Muscle layer of colon (tissue), 2 donors: ENCODE results near the gene KIDINS220.

Experiments
- H3K27ac ChIP-seq: one replicate; pipeline ENCODE4 v1.7.0; 2013; ENCODE audit warnings: low read depth, mild to moderate bottlenecking, low read length, moderate library complexity
- H3K27me3 ChIP-seq, 2 donors: one replicate each; pipeline ENCODE4 v1.7.0; 2013; ENCODE audit warnings: low read length in 2 of 2, mild to moderate bottlenecking in 2 of 2; ENCODE audit not compliant: insufficient read depth in 2 of 2, control insufficient read depth in 1 of 2
- H3K36me3 ChIP-seq: one replicate; pipeline ENCODE4 v1.7.0; 2013; ENCODE audit warnings: mild to moderate bottlenecking, low read length; ENCODE audit not compliant: insufficient read depth
- H3K4me1 ChIP-seq: one replicate; pipeline ENCODE4 v1.7.0; 2013; ENCODE audit warnings: mild to moderate bottlenecking, low read length; ENCODE audit not compliant: insufficient read depth
- H3K4me3 ChIP-seq, 2 donors: one replicate each; pipeline ENCODE4 v1.7.0; 2013; ENCODE audit warnings: low read length in 2 of 2, low read depth in 1 of 2, mild to moderate bottlenecking in 1 of 2, moderate library complexity in 1 of 2
- H3K9ac ChIP-seq: one replicate; pipeline ENCODE4 v1.7.0; 2013; ENCODE audit warnings: low read length
- H3K9me3 ChIP-seq: one replicate; pipeline ENCODE4 v1.7.0; 2013; ENCODE audit warnings: mild to moderate bottlenecking, low read length
- donor health status: abdominal sarcoma.
- donor health status: Adenocarcinoma of cecum.

KIDINS220 gene

GRCh38 chr2:8836971-8837794, at the start of gene KIDINS220:
KIDINS220 (minus strand) TSS chr2:8837613; CDS start chr2:8827093, 10,520 bp downstream.
- Histone ChIP-seq H3K4me1 (peaks cover 31% of the 10 kb centered on the region), H3K4me3 (peak within 1 kb of the TSS; percentile 71 to 79), H3K36me3 (no peaks in the 10 kb centered on the region), H3K9me3 (no peaks in the 10 kb centered on the region), H3K27me3 (no peaks in the 10 kb centered on the region), H3K27ac (peak within 1 kb of the TSS; percentile 79), H3K9ac (peak within 1 kb of the TSS; percentile 44)

- H3K27ac ChIP-seq = no peak overlapping the region
- H3K9me3 ChIP-seq = no peaks in the 10 kb centered on the region
- no peaks in the 10 kb centered on the region for H3K4me1 ChIP-seq
- no peak overlapping the region for H3K9ac ChIP-seq
- no peaks in the 10 kb centered on the region for H3K27me3 ChIP-seq
- H3K36me3 ChIP-seq = no peaks in the 10 kb centered on the region
- H3K4me3 ChIP-seq = no peak overlapping the region
These were observed 49.5 kb upstream of the KIDINS220 start for GRCh38 chr2:8886876-8887275.

GRCh38 chr2:8886202-8886518, 48.7 kb upstream of the KIDINS220 start:
- no peak overlapping the region for H3K9ac ChIP-seq
- H3K27ac ChIP-seq = no peak overlapping the region
- no peaks in the 10 kb centered on the region for H3K36me3 ChIP-seq
- H3K4me3 ChIP-seq = no peak overlapping the region
- H3K4me1 ChIP-seq = no peaks in the 10 kb centered on the region
- no peaks in the 10 kb centered on the region for H3K9me3 ChIP-seq
- H3K27me3 ChIP-seq = no peaks in the 10 kb centered on the region

- no peaks in the 10 kb centered on the region for H3K27me3 ChIP-seq
- no peaks in the 10 kb centered on the region for H3K36me3 ChIP-seq
- no peak overlapping the region for H3K4me3 ChIP-seq
- no peak overlapping the region for H3K9ac ChIP-seq
- H3K9me3 ChIP-seq = no peaks in the 10 kb centered on the region
- H3K27ac ChIP-seq = no peak overlapping the region
- H3K4me1 ChIP-seq = no peaks in the 10 kb centered on the region
These were observed 48.2 kb upstream of the KIDINS220 start for GRCh38 chr2:8885449-8886201.

GRCh38 chr2:8884812-8885211, 47.4 kb upstream of the KIDINS220 start:
- no peak overlapping the region for H3K27ac ChIP-seq
- no peaks in the 10 kb centered on the region for H3K36me3 ChIP-seq
- no peak overlapping the region for H3K9ac ChIP-seq
- H3K4me3 ChIP-seq = no peak overlapping the region
- no peaks in the 10 kb centered on the region for H3K4me1 ChIP-seq
- H3K27me3 ChIP-seq = no peaks in the 10 kb centered on the region
- no peaks in the 10 kb centered on the region for H3K9me3 ChIP-seq

GRCh38 chr2:8882094-8882493, 44.7 kb upstream of the KIDINS220 start:
- Histone ChIP-seq H3K4me1 (no peaks in the 10 kb centered on the region), H3K9ac (no peak overlapping the region), H3K9me3 (no peaks in the 10 kb centered on the region), H3K27me3 (no peaks in the 10 kb centered on the region), H3K4me3 (no peak overlapping the region), H3K36me3 (no peaks in the 10 kb centered on the region), H3K27ac (no peak overlapping the region)

GRCh38 chr2:8877894-8878293, 40.5 kb upstream of the KIDINS220 start:
- H3K4me1 ChIP-seq = no peaks in the 10 kb centered on the region
- H3K27ac ChIP-seq = no peak overlapping the region
- H3K9ac ChIP-seq = no peak overlapping the region
- no peaks in the 10 kb centered on the region for H3K27me3 ChIP-seq
- H3K4me3 ChIP-seq = no peak overlapping the region
- H3K36me3 ChIP-seq = no peaks in the 10 kb centered on the region
- H3K9me3 ChIP-seq = no peaks in the 10 kb centered on the region

- Histone ChIP-seq H3K27me3 (no peaks in the 10 kb centered on the region), H3K9ac (no peak overlapping the region), H3K36me3 (no peaks in the 10 kb centered on the region), H3K9me3 (no peaks in the 10 kb centered on the region), H3K27ac (no peak overlapping the region), H3K4me3 (no peak overlapping the region), H3K4me1 (no peaks in the 10 kb centered on the region)
These were observed 39.9 kb upstream of the KIDINS220 start for GRCh38 chr2:8877332-8877731.

- H3K27ac ChIP-seq = no peak overlapping the region
- H3K36me3 ChIP-seq = no peaks in the 10 kb centered on the region
- H3K4me3 ChIP-seq = no peak overlapping the region
- H3K9ac ChIP-seq = no peak overlapping the region
- H3K9me3 ChIP-seq = no peaks in the 10 kb centered on the region
- H3K27me3 ChIP-seq = no peaks in the 10 kb centered on the region
- no peaks in the 10 kb centered on the region for H3K4me1 ChIP-seq
These were observed 39.2 kb upstream of the KIDINS220 start for GRCh38 chr2:8876628-8877027.

- H3K27me3 ChIP-seq = no peaks in the 10 kb centered on the region
- H3K36me3 ChIP-seq = no peaks in the 10 kb centered on the region
- no peaks in the 10 kb centered on the region for H3K4me1 ChIP-seq
- no peak overlapping the region for H3K4me3 ChIP-seq
- no peaks in the 10 kb centered on the region for H3K9me3 ChIP-seq
- H3K27ac ChIP-seq = no peak overlapping the region
- H3K9ac ChIP-seq = no peak overlapping the region
These were observed 35.5 kb upstream of the KIDINS220 start for GRCh38 chr2:8872821-8873432.

- H3K27me3 ChIP-seq = no peaks in the 10 kb centered on the region
- no peaks in the 10 kb centered on the region for H3K4me1 ChIP-seq
- H3K36me3 ChIP-seq = no peaks in the 10 kb centered on the region
- no peak overlapping the region for H3K4me3 ChIP-seq
- no peaks in the 10 kb centered on the region for H3K9me3 ChIP-seq
- H3K9ac ChIP-seq = no peak overlapping the region
- H3K27ac ChIP-seq = no peak overlapping the region
These were observed 33.0 kb upstream of the KIDINS220 start for GRCh38 chr2:8870441-8870840.
